HCT116 (cell line): ENCODE results near the gene UPF3B.

ENCODE experiments used
- CBX3 ChIP-seq: IDR thresholded peaks from 2 replicates; pipeline ENCODE4 v1.6.1; 2012; ENCODE audit warnings: low read depth
- EZH2 ChIP-seq: fragments of 200-600 bp; sonication (generic); IDR thresholded peaks from 2 replicates; pipeline ENCODE4 v1.6.1; 2017; ENCODE audit warnings: antibody characterized with exemption, mixed run types
- POLR2A ChIP-seq: IDR thresholded peaks from 2 replicates; pipeline ENCODE4 v1.7.0; 2011; ENCODE audit warnings: borderline replicate concordance; ENCODE audit not compliant: insufficient read depth, insufficient read length; ENCODE audit errors: extremely low read depth
- POLR2AphosphoS5 ChIP-seq: IDR thresholded peaks from 2 replicates; pipeline ENCODE4 v1.6.1; 2011; ENCODE audit warnings: mild to moderate bottlenecking, low read depth, low read length, moderate library complexity
- SIN3A ChIP-seq: IDR thresholded peaks from 2 replicates; pipeline ENCODE4 v1.6.1; 2012; ENCODE audit warnings: low read depth
- SRF ChIP-seq: IDR thresholded peaks from 2 replicates; pipeline ENCODE4 v1.6.1; 2012; ENCODE audit warnings: low read depth
- YY1 ChIP-seq: IDR thresholded peaks from 2 replicates; pipeline ENCODE4 v1.6.1; 2011; ENCODE audit warnings: low read length, low read depth, moderate library complexity, mild to moderate bottlenecking; ENCODE audit not compliant: insufficient replicate concordance; ENCODE audit errors: extremely low read depth
- ZFX ChIP-seq: fragments of 450-650 bp; IDR thresholded peaks from 2 replicates; pipeline ENCODE4 v1.6.1; 2017
- ZNF274 ChIP-seq: fragments of 200-500 bp; sonication (Bioruptor generic); IDR thresholded peaks from 2 replicates; pipeline ENCODE4 v1.6.1; 2014; ENCODE audit warnings: mild to moderate bottlenecking, low read depth, low read length, inconsistent platforms
- TF ChIP-seq, protein P1 (sequence below), 3 experiments: fragments of 200-600 bp in 1 of 3; sonication (generic) in 1 of 3; IDR thresholded peaks in 2 of 3; conservative IDR thresholded peaks in 1 of 3; 2 replicates each; pipeline ENCODE4 v1.5.1; 2012 to 2017; ENCODE audit warnings: low read depth in 2 of 3, low read length in 2 of 3, antibody characterized with exemption in 1 of 3, borderline replicate concordance in 1 of 3, control low read depth in 1 of 3, mild to moderate bottlenecking in 1 of 3, mixed read lengths in 1 of 3, mixed run types in 1 of 3, moderate library complexity in 1 of 3; ENCODE audit not compliant: insufficient read depth in 1 of 3

- TF ChIP-seq CBX3 (no peak), ZNF274 (no peak), EZH2 (no peak), ZFX (no peak), SIN3A (no peak), SRF (no peak), YY1 (no peak), POLR2A (no peak), POLR2AphosphoS5 (no peak)
- TF ChIP-seq, protein P1, sequence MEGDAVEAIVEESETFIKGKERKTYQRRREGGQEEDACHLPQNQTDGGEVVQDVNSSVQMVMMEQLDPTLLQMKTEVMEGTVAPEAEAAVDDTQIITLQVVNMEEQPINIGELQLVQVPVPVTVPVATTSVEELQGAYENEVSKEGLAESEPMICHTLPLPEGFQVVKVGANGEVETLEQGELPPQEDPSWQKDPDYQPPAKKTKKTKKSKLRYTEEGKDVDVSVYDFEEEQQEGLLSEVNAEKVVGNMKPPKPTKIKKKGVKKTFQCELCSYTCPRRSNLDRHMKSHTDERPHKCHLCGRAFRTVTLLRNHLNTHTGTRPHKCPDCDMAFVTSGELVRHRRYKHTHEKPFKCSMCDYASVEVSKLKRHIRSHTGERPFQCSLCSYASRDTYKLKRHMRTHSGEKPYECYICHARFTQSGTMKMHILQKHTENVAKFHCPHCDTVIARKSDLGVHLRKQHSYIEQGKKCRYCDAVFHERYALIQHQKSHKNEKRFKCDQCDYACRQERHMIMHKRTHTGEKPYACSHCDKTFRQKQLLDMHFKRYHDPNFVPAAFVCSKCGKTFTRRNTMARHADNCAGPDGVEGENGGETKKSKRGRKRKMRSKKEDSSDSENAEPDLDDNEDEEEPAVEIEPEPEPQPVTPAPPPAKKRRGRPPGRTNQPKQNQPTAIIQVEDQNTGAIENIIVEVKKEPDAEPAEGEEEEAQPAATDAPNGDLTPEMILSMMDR (IDR thresholded peaks at IDR 0.05 in 2 of 3, conservative IDR thresholded peaks at IDR 0.05 in 1 of 3; ENCODE audit: borderline replicate concordance in 1 of 3, insufficient read depth in 1 of 3, low read depth in 2 of 3, low read length in 2 of 3): no peak
Measured at GRCh38 chrX:119878740-119879139, 26.0 kb upstream of the UPF3B start.
